ENCODE measurements around the gene CCR9. TPM values are rescaled to one million over a fixed set of nuclear protein-coding genes. Genes with fewer than 3 reads are reported as not detected.

CCR9 gene
- total and polyA plus RNA-seq, 8 donors: 0.12 TPM; not detected in 7

- 78 to 83% methylated on average over 7 of the region's 7 CpGs for WGBS, 2 donors
- Histone ChIP-seq H3K36me3 (peaks cover 0 to 9% (median 3%) of the 10 kb centered on the region in 3 donors), H3K4me3 (no peak overlapping the region), H3K27ac (no peak overlapping the region), H3K4me1 (no peaks in the 10 kb centered on the region), H3K9me3 (no peaks in the 10 kb centered on the region), H3K27me3 (no peaks in the 10 kb centered on the region)
- intact Hi-C loops (cut with DNase I): no loop called here
- DNase-seq (no peak), ATAC-seq (no peak), FAIRE-seq (no peak)
- TF ChIP-seq CTCF (IDR thresholded peaks at IDR 0.05): no peak
Observed at GRCh38 chr3:45940004-45940780, 53.8 kb downstream of the CCR9 start.

GRCh38 chr3:45940781-45941365 lies 54.5 kb downstream of the CCR9 start:
- intact Hi-C loops (cut with DNase I): no loop called here
- no peak for DNase-seq

GRCh38 chr3:45942051-45942825 lies 55.9 kb downstream of the CCR9 start:
- FAIRE-seq (no peak), DNase-seq (no peak), ATAC-seq (peak in 2 of 4 donors; percentile 10 to 40)
- Histone ChIP-seq H3K4me3 (no peak overlapping the region), H3K27ac (no peak overlapping the region), H3K36me3 (peaks cover 0 to 6% (median under 1%) of the 10 kb centered on the region in 3 donors), H3K4me1 (no peaks in the 10 kb centered on the region), H3K9me3 (no peaks in the 10 kb centered on the region), H3K27me3 (no peaks in the 10 kb centered on the region)
- intact Hi-C loops (cut with DNase I): no loop called here
- WGBS, 2 donors: 61% methylated on average over 6 of the region's 6 CpGs
- no peak for TF ChIP-seq CTCF (IDR thresholded peaks at IDR 0.05)

More at GRCh38 chr3:45940781-45941365, 54.5 kb downstream of the CCR9 start:
- Histone ChIP-seq H3K36me3 (peaks cover 0 to 9% (median 3%) of the 10 kb centered on the region in 3 donors), H3K9me3 (no peaks in the 10 kb centered on the region), H3K4me3 (no peak overlapping the region), H3K27ac (no peak overlapping the region), H3K27me3 (no peaks in the 10 kb centered on the region), H3K4me1 (no peaks in the 10 kb centered on the region)
- FAIRE-seq: no peak
- WGBS, 2 donors: 81 to 90% methylated on average over 6 of the region's 6 CpGs
- no peak for ATAC-seq
- no peak for TF ChIP-seq CTCF (IDR thresholded peaks at IDR 0.05)

GRCh38 chr3:45943207-45943846 lies 57.0 kb downstream of the CCR9 start, which contains the start of gene CXCR6:
TSS of gene CXCR6 (plus strand) at chr3:45943464. CDS start at chr3:45946482, 3,018 bp downstream.
- DNase-seq (no peak), FAIRE-seq (no peak), ATAC-seq (no peak)
- 94 to 95% methylated on average over 8 of the region's 8 CpGs for WGBS, 2 donors
- TF ChIP-seq CTCF (IDR thresholded peaks at IDR 0.05): no peak
- H3K4me1 ChIP-seq: no peaks in the 10 kb centered on the region
- no peaks in the 10 kb centered on the region for H3K9me3 ChIP-seq
- no peak within 1 kb of the TSS for H3K27ac ChIP-seq
- H3K27me3 ChIP-seq: no peaks in the 10 kb centered on the region
- no peak within 1 kb of the TSS for H3K4me3 ChIP-seq
- intact Hi-C loops (cut with DNase I): no loop called here
- peaks cover 0 to 15% (median 1%) of the 10 kb centered on the region in 3 donors for H3K36me3 ChIP-seq

Measured in pancreas (tissue), 10 donors.